HL-60 (cell line): ENCODE results near the gene ENOX1.

Source experiments
- DNase-seq, 2 experiments: peaks; one replicate each; pipeline ENCODE4 v3.0.0-alpha.2; 2010 to 2020; ENCODE audit warnings: low read depth in 1 of 2, low spot score in 1 of 2
- H3K27ac ChIP-seq: fragments of 250-450 bp; sonication (Bioruptor Pico); replicated peaks from 2 replicates; pipeline ENCODE4 v1.5.1; 2020; ENCODE audit warnings: mild to moderate bottlenecking, moderate library complexity
- H3K27me3 ChIP-seq: fragments of 250-450 bp; sonication (Bioruptor Pico); 2 replicates; pipeline ENCODE4 v1.5.1; 2021; ENCODE audit warnings: mild to moderate bottlenecking, moderate library complexity; ENCODE audit not compliant: insufficient read depth, poor library complexity, severe bottlenecking
- H3K4me3 ChIP-seq: replicated peaks from 2 replicates; pipeline ENCODE4 v1.5.1; 2011; ENCODE audit warnings: mild to moderate bottlenecking, control low read depth, low read length; ENCODE audit not compliant: insufficient read depth
- GABPA ChIP-seq: IDR thresholded peaks from 2 replicates; pipeline ENCODE4 v1.6.1; 2012; ENCODE audit warnings: low read depth
- POLR2AphosphoS5 ChIP-seq: IDR thresholded peaks from 2 replicates; pipeline ENCODE4 v1.6.1; 2012; ENCODE audit warnings: low read depth
- SPI1 ChIP-seq: IDR thresholded peaks from 2 replicates; pipeline ENCODE4 v1.6.1; 2012; ENCODE audit warnings: low read depth, mild to moderate bottlenecking, borderline replicate concordance
- TF ChIP-seq, protein P1 (sequence below): IDR thresholded peaks from one replicate; pipeline ENCODE4 v1.5.1; 2011; ENCODE audit warnings: low read length, control low read depth, inconsistent platforms; ENCODE audit not compliant: insufficient read depth
- TF ChIP-seq, protein P2 (sequence below): IDR thresholded peaks from 2 replicates; pipeline ENCODE4 v1.6.1; 2012; ENCODE audit warnings: low read depth; ENCODE audit not compliant: insufficient replicate concordance

ENOX1 gene

DNA sequence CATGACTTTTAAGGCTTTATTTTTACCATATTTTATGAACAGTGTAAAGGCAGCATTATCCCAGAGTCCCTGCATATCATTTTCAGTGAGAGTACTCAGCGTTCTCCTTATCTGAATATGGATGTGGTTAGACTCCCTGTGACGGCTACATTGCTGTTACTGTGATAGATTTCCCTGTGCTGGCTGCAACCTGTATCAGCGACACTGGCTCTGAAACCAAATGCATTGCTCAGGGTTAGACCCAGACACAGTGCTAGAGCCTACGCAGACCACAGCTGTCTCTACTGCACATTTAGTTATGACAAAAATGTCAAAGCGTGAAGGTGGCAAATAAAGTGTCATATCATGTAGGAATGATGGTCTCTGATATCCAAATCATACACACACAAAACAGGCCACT, 138.0 kb downstream of the ENOX1 start:
- no peak for DNase-seq
- Histone ChIP-seq H3K27me3 (peaks cover under 1% of the 10 kb centered on the region), H3K4me3 (no peak overlapping the region), H3K27ac (no peak overlapping the region)
- TF ChIP-seq, protein P1, sequence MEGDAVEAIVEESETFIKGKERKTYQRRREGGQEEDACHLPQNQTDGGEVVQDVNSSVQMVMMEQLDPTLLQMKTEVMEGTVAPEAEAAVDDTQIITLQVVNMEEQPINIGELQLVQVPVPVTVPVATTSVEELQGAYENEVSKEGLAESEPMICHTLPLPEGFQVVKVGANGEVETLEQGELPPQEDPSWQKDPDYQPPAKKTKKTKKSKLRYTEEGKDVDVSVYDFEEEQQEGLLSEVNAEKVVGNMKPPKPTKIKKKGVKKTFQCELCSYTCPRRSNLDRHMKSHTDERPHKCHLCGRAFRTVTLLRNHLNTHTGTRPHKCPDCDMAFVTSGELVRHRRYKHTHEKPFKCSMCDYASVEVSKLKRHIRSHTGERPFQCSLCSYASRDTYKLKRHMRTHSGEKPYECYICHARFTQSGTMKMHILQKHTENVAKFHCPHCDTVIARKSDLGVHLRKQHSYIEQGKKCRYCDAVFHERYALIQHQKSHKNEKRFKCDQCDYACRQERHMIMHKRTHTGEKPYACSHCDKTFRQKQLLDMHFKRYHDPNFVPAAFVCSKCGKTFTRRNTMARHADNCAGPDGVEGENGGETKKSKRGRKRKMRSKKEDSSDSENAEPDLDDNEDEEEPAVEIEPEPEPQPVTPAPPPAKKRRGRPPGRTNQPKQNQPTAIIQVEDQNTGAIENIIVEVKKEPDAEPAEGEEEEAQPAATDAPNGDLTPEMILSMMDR: no peak
- TF ChIP-seq POLR2AphosphoS5 (no peak), GABPA (no peak), SPI1 (no peak)
- TF ChIP-seq, protein P2, sequence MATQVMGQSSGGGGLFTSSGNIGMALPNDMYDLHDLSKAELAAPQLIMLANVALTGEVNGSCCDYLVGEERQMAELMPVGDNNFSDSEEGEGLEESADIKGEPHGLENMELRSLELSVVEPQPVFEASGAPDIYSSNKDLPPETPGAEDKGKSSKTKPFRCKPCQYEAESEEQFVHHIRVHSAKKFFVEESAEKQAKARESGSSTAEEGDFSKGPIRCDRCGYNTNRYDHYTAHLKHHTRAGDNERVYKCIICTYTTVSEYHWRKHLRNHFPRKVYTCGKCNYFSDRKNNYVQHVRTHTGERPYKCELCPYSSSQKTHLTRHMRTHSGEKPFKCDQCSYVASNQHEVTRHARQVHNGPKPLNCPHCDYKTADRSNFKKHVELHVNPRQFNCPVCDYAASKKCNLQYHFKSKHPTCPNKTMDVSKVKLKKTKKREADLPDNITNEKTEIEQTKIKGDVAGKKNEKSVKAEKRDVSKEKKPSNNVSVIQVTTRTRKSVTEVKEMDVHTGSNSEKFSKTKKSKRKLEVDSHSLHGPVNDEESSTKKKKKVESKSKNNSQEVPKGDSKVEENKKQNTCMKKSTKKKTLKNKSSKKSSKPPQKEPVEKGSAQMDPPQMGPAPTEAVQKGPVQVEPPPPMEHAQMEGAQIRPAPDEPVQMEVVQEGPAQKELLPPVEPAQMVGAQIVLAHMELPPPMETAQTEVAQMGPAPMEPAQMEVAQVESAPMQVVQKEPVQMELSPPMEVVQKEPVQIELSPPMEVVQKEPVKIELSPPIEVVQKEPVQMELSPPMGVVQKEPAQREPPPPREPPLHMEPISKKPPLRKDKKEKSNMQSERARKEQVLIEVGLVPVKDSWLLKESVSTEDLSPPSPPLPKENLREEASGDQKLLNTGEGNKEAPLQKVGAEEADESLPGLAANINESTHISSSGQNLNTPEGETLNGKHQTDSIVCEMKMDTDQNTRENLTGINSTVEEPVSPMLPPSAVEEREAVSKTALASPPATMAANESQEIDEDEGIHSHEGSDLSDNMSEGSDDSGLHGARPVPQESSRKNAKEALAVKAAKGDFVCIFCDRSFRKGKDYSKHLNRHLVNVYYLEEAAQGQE: no peak

DNA sequence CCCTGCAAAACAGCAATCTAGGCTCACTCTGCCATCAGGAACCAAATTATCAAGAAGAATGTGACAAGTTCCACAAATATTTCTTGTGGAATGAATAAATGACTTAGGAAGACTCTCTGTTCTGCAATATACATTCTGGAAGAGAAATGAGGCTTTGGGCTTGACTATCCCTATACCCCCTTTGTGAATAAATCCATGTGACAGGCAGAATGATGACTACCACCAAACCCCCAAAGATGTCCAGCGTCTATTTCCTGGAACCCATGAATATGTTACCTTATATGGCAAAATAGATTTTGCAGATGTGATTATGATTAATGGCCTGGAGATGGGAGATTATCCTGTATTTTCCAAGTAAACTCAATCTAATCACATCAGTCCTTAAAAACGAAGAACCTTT, 139.3 kb downstream of the ENOX1 start:
- Histone ChIP-seq H3K4me3 (no peak overlapping the region), H3K27me3 (peaks cover 2% of the 10 kb centered on the region), H3K27ac (no peak overlapping the region)
- no peak for DNase-seq
- TF ChIP-seq SPI1 (no peak), GABPA (no peak), POLR2AphosphoS5 (no peak)
- TF ChIP-seq, protein P1: no peak
- TF ChIP-seq, protein P2: no peak

GRCh38 chr13:43640476-43640875, 146.3 kb downstream of the ENOX1 start:
- Histone ChIP-seq H3K27ac (no peak overlapping the region), H3K27me3 (peaks cover 2% of the 10 kb centered on the region), H3K4me3 (no peak overlapping the region)
- TF ChIP-seq POLR2AphosphoS5 (no peak), SPI1 (no peak), GABPA (no peak)
- TF ChIP-seq, protein P1: no peak
- DNase-seq: no peak

DNA sequence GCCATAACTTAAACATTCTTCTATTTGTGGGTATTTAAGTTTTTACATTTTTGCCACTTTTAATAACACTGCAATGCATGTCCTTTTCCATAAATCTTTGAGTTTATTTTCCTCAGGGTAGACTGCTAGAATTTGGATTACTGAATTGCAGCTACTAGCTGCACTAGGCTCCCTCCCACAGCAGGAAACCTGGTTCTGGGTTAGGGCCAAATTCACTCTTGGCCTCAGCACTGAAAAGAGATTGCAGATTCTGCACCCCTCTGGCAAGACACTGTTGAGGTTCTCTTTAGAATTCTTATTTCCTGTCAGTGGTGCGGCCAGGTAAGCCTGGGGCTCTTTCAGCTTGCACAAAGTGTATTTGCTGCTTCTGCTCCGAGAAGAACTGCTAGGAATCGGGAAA, 155.7 kb downstream of the ENOX1 start:
- Histone ChIP-seq H3K4me3 (no peak overlapping the region), H3K27ac (no peak overlapping the region), H3K27me3 (no peaks in the 10 kb centered on the region)
- DNase-seq: no peak
- TF ChIP-seq, protein P2: no peak
- TF ChIP-seq POLR2AphosphoS5: no peak
- no peak for TF ChIP-seq SPI1
- no peak for TF ChIP-seq GABPA
- TF ChIP-seq, protein P1: no peak
